ENCODE results near the gene PLEKHH1.
"Not testable (repeated sequence)": the region's sequence is repeated elsewhere in the genome, so short reads cannot be mapped to it uniquely, and the experiment has no call there.

Gene PLEKHH1

DNA sequence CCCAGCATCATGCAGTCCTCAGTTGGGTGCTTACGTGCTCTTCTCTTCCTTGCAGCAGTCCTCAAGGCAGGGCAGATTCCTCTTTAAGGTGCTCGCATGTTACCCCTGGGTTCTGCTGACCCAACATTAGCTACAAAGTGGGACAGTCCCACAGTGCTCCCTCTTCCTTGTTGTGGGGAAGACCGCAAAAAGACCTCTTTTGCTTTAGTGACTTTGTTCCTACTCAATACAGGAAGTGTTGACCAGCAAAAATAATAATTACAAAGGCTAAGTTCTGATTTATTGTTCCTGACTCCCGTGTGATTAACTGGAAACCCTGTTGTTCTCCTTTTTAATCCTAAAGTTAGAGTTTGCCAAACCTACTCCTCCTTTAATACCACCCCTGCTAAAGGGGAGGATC, 53.3 kb downstream of the PLEKHH1 start:
- H3K27me3 ChIP-seq (ENCODE audit: insufficient read depth, poor library complexity, severe bottlenecking) = no peaks in the 10 kb centered on the region
- no peak for DNase-seq (ENCODE audit: low read depth in 1 of 2, low spot score in 1 of 2)
- no peak overlapping the region for H3K4me3 ChIP-seq (replicated peaks; ENCODE audit: insufficient read depth, low read length)
- no peak overlapping the region for H3K27ac ChIP-seq (replicated peaks)
- TF ChIP-seq, protein P1, sequence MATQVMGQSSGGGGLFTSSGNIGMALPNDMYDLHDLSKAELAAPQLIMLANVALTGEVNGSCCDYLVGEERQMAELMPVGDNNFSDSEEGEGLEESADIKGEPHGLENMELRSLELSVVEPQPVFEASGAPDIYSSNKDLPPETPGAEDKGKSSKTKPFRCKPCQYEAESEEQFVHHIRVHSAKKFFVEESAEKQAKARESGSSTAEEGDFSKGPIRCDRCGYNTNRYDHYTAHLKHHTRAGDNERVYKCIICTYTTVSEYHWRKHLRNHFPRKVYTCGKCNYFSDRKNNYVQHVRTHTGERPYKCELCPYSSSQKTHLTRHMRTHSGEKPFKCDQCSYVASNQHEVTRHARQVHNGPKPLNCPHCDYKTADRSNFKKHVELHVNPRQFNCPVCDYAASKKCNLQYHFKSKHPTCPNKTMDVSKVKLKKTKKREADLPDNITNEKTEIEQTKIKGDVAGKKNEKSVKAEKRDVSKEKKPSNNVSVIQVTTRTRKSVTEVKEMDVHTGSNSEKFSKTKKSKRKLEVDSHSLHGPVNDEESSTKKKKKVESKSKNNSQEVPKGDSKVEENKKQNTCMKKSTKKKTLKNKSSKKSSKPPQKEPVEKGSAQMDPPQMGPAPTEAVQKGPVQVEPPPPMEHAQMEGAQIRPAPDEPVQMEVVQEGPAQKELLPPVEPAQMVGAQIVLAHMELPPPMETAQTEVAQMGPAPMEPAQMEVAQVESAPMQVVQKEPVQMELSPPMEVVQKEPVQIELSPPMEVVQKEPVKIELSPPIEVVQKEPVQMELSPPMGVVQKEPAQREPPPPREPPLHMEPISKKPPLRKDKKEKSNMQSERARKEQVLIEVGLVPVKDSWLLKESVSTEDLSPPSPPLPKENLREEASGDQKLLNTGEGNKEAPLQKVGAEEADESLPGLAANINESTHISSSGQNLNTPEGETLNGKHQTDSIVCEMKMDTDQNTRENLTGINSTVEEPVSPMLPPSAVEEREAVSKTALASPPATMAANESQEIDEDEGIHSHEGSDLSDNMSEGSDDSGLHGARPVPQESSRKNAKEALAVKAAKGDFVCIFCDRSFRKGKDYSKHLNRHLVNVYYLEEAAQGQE (IDR thresholded peaks at IDR 0.05; ENCODE audit: insufficient replicate concordance, low read depth) = no peak
- TF ChIP-seq GABPA (IDR thresholded peaks at IDR 0.05; ENCODE audit: low read depth) (no peak), SPI1 (IDR thresholded peaks at IDR 0.05; ENCODE audit: borderline replicate concordance, low read depth) (no peak), CTCF (IDR thresholded peaks at IDR 0.05; ENCODE audit: insufficient read depth, low read length) (no peak), POLR2AphosphoS5 (IDR thresholded peaks at IDR 0.05; ENCODE audit: low read depth) (no peak)

GRCh38 chr14:67589204-67589770, 56.2 kb downstream of the PLEKHH1 start:
- Histone ChIP-seq H3K27me3 (ENCODE audit: insufficient read depth, poor library complexity, severe bottlenecking) (no peaks in the 10 kb centered on the region), H3K27ac (replicated peaks) (no peak overlapping the region), H3K4me3 (replicated peaks; ENCODE audit: insufficient read depth, low read length) (no peak overlapping the region)
- TF ChIP-seq GABPA (IDR thresholded peaks at IDR 0.05; ENCODE audit: low read depth) (no peak), POLR2AphosphoS5 (IDR thresholded peaks at IDR 0.05; ENCODE audit: low read depth) (no peak), CTCF (IDR thresholded peaks at IDR 0.05; ENCODE audit: insufficient read depth, low read length) (no peak), SPI1 (IDR thresholded peaks at IDR 0.05; ENCODE audit: borderline replicate concordance, low read depth) (no peak)
- TF ChIP-seq, protein P1 (IDR thresholded peaks at IDR 0.05; ENCODE audit: insufficient replicate concordance, low read depth) = no peak
- DNase-seq (ENCODE audit: low read depth in 1 of 2, low spot score in 1 of 2) = no peak

GRCh38 chr14:67593650-67594049, 60.6 kb downstream of the PLEKHH1 start:
- H3K4me3 ChIP-seq (replicated peaks; ENCODE audit: insufficient read depth, low read length); DNase-seq (ENCODE audit: low read depth in 1 of 2, low spot score in 1 of 2); H3K27me3 ChIP-seq (ENCODE audit: insufficient read depth, poor library complexity, severe bottlenecking); H3K27ac ChIP-seq (replicated peaks): not testable (repeated sequence)

DNA sequence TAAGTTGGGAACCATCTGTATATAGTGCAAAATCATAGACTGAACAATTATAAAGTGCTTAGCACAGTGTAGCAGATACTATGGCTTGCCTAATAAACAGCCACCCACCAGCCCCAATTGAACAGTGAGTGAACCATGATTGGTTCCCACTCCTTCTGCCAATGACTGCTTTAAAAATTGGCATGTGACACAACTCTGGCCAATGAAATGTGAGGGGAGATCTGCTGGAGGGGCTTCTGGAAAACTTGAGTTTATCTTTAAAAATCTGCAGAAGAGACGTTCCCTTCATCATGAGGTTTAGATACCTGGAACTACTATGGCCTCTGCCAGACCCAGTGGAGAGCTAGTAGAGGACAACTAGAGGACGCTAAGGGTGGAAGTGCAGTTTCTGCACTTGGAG, 62.3 kb downstream of the PLEKHH1 start:
- no peaks in the 10 kb centered on the region for H3K27me3 ChIP-seq (ENCODE audit: insufficient read depth, poor library complexity, severe bottlenecking)
- no peak overlapping the region for H3K4me3 ChIP-seq (replicated peaks; ENCODE audit: insufficient read depth, low read length)
- TF ChIP-seq, protein P1 (IDR thresholded peaks at IDR 0.05; ENCODE audit: insufficient replicate concordance, low read depth) = no peak
- no peak for TF ChIP-seq POLR2AphosphoS5 (IDR thresholded peaks at IDR 0.05; ENCODE audit: low read depth)
- TF ChIP-seq GABPA (IDR thresholded peaks at IDR 0.05; ENCODE audit: low read depth) = no peak
- TF ChIP-seq SPI1 (IDR thresholded peaks at IDR 0.05; ENCODE audit: borderline replicate concordance, low read depth) = no peak
- TF ChIP-seq CTCF (IDR thresholded peaks at IDR 0.05; ENCODE audit: insufficient read depth, low read length) = no peak
- DNase-seq (ENCODE audit: low read depth in 1 of 2, low spot score in 1 of 2) = no peak
- no peak overlapping the region for H3K27ac ChIP-seq (replicated peaks)

Data from HL-60 (cell line).